ENCODE data around the gene FAM151B. TPM values are rescaled to one million over a fixed set of nuclear protein-coding genes. Genes with fewer than 3 reads are reported as not detected.
A peak's percentile ranks its signal among the peaks of the same experiment; 100 is the strongest.

The FAM151B gene
- total and polyA plus RNA-seq, 2 of the 13 experiments (the other 11 are each of a cell fraction or from before 2014, with no cell fraction given) = 0.61 to 1.0 TPM

DNA sequence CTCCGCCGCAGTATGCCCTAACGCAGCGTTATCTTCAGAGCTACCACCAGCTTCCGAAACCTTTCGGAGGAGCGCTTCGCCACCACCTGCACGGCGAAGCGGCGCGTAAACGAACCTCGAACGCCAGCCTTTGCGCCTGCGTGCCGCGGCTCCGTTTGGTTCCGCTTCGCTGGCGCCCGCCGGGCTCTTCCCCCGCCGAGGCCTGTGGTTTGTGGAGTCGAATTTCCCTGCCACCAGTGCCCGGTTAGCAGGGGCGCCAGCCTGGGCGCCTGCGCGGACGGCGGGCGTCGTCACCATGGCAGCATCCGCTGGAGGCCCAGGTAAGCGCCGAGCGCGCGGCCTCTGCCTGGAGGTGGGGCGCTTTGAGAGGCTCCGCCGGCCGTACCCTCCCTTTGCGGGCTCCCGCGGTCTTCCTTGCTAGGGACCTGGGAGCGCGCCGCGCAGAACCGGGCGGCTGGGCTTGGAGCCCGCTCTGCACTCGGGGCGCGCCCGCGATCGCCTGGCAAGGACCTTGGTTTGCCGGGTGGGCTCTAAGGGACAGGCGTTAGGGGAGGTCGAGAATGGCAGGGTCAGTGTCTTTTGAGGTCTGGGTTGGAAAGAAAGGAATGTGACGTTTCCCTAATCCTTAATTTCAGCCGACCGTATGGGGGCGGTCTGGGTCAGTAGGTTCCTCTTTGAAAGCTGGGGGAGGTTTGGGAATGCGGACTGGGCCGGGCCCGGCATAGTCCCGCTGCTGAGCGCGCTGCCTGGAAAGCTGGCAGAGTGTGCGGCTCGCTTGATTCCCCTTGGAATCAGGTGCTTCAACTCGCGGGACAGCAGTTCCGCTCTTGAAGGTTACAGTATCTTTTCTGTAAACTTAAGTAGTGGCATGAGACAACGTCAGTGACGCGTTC is at the start of gene FAM151B (continued):
- TF ChIP-seq, protein P1, sequence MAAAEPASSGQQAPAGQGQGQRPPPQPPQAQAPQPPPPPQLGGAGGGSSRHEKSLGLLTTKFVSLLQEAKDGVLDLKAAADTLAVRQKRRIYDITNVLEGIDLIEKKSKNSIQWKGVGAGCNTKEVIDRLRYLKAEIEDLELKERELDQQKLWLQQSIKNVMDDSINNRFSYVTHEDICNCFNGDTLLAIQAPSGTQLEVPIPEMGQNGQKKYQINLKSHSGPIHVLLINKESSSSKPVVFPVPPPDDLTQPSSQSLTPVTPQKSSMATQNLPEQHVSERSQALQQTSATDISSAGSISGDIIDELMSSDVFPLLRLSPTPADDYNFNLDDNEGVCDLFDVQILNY (CRISPR knock-in tag; conservative IDR thresholded peaks at IDR 0.05) = 0 out of 2 replicates have a peak, but pooled peaks have one; percentile 23
- TF ChIP-seq U2AF2 (IDR thresholded peaks at IDR 0.05; ENCODE audit: low read depth, low read length) (no peak), ZNF619 (CRISPR knock-in tag; IDR thresholded peaks at IDR 0.05) (no peak), ZBTB10 (CRISPR knock-in tag; IDR thresholded peaks at IDR 0.05; ENCODE audit: borderline replicate concordance) (peak; percentile 68; the same call in 1 of the 2 replicates), ELF3 (CRISPR knock-in tag; IDR thresholded peaks at IDR 0.05) (peak; percentile 55), ONECUT2 (CRISPR knock-in tag; IDR thresholded peaks at IDR 0.05) (no peak), ZNF558 (CRISPR knock-in tag; IDR thresholded peaks at IDR 0.05; ENCODE audit: borderline replicate concordance) (no peak; the same call in 1 of the 2 replicates), ZBTB21 (CRISPR knock-in tag; IDR thresholded peaks at IDR 0.05) (no peak), TEAD2 (CRISPR knock-in tag; IDR thresholded peaks at IDR 0.05) (no peak), ZNF839 (CRISPR knock-in tag; IDR thresholded peaks at IDR 0.05; ENCODE audit: borderline replicate concordance) (no peak), ZSCAN31 (CRISPR knock-in tag; IDR thresholded peaks at IDR 0.05; ENCODE audit: low read depth) (peak; percentile 41; the same call in 1 of the 2 replicates), POLR2G (IDR thresholded peaks at IDR 0.05; ENCODE audit: low read depth, low read length) (peak; percentile 85), ZNF274 (CRISPR knock-in tag; IDR thresholded peaks at IDR 0.05) (peak; percentile 68; the same call in 1 of the 2 replicates), MIER3 (CRISPR knock-in tag; IDR thresholded peaks at IDR 0.05; ENCODE audit: borderline replicate concordance) (peak; percentile 27; the same call in 1 of the 2 replicates), HMG20A (CRISPR knock-in tag; IDR thresholded peaks at IDR 0.05; ENCODE audit: borderline replicate concordance) (no peak), ZBTB39 (CRISPR knock-in tag; IDR thresholded peaks at IDR 0.05) (0 out of 2 replicates have a peak, but pooled peaks have one; percentile 73), ZFP1 (CRISPR knock-in tag; IDR thresholded peaks at IDR 0.05) (no peak), ZNF431 (CRISPR knock-in tag; IDR thresholded peaks at IDR 0.05; ENCODE audit: borderline replicate concordance, low read depth) (no peak), ARHGAP35 (CRISPR knock-in tag; IDR thresholded peaks at IDR 0.05; ENCODE audit: borderline replicate concordance) (peak; percentile 72), ZBTB38 (CRISPR knock-in tag; IDR thresholded peaks at IDR 0.05) (peak; percentile 81)
- TF ChIP-seq, protein P2, sequence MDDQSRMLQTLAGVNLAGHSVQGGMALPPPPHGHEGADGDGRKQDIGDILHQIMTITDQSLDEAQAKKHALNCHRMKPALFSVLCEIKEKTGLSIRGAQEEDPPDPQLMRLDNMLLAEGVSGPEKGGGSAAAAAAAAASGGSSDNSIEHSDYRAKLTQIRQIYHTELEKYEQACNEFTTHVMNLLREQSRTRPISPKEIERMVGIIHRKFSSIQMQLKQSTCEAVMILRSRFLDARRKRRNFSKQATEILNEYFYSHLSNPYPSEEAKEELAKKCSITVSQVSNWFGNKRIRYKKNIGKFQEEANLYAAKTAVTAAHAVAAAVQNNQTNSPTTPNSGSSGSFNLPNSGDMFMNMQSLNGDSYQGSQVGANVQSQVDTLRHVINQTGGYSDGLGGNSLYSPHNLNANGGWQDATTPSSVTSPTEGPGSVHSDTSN (CRISPR knock-in tag; IDR thresholded peaks at IDR 0.05; ENCODE audit: borderline replicate concordance) = peak; percentile 35; the same call in 1 of the 2 replicates

Measured in HepG2 (cell line).